HEK293 (cell line): ENCODE results near the gene RNF115.

Experiments
- KLF9 ChIP-seq: fragments of 450-650 bp; formaldehyde crosslinking; IDR thresholded peaks from 2 replicates; pipeline ENCODE4 v1.5.1; 2016; ENCODE audit warnings: missing biosample characterization, missing genetic modification characterization, low read depth
- PATZ1 ChIP-seq: fragments of 450-650 bp; formaldehyde crosslinking; IDR thresholded peaks from 2 replicates; pipeline ENCODE4 v1.5.1; 2016; ENCODE audit warnings: missing biosample characterization, missing genetic modification characterization
- REST ChIP-seq: fragments of 450-650 bp; formaldehyde crosslinking; IDR thresholded peaks from 2 replicates; pipeline ENCODE4 v1.5.1; 2016; ENCODE audit warnings: missing biosample characterization, missing genetic modification characterization
- SCRT2 ChIP-seq: fragments of 450-650 bp; formaldehyde crosslinking; IDR thresholded peaks from 2 replicates; pipeline ENCODE4 v1.5.1; 2016; ENCODE audit warnings: missing biosample characterization, missing genetic modification characterization
- ZBTB1 ChIP-seq: fragments of 450-650 bp; formaldehyde crosslinking; IDR thresholded peaks from 2 replicates; pipeline ENCODE4 v1.5.1; 2016; ENCODE audit warnings: missing biosample characterization, missing genetic modification characterization
- ZBTB10 ChIP-seq: fragments of 450-650 bp; formaldehyde crosslinking; IDR thresholded peaks from 2 replicates; pipeline ENCODE4 v1.5.1; 2016; ENCODE audit warnings: missing biosample characterization, missing genetic modification characterization
- ZNF132 ChIP-seq: fragments of 450-650 bp; formaldehyde crosslinking; IDR thresholded peaks from 2 replicates; pipeline ENCODE4 v1.5.1; 2017; ENCODE audit warnings: missing biosample characterization, missing genetic modification characterization, borderline replicate concordance
- ZNF221 ChIP-seq: fragments of 450-650 bp; formaldehyde crosslinking; IDR thresholded peaks from 2 replicates; pipeline ENCODE4 v1.5.1; 2017; ENCODE audit warnings: missing biosample characterization, missing genetic modification characterization, borderline replicate concordance
- ZNF280D ChIP-seq: fragments of 450-650 bp; formaldehyde crosslinking; IDR thresholded peaks from 2 replicates; pipeline ENCODE4 v1.5.1; 2016; ENCODE audit warnings: missing biosample characterization, missing genetic modification characterization
- ZNF302 ChIP-seq: fragments of 450-650 bp; formaldehyde crosslinking; IDR thresholded peaks from 2 replicates; pipeline ENCODE4 v1.5.1; 2016; ENCODE audit warnings: missing biosample characterization, missing genetic modification characterization, low read depth
- ZNF311 ChIP-seq: fragments of 450-650 bp; formaldehyde crosslinking; IDR thresholded peaks from 2 replicates; pipeline ENCODE4 v1.5.1; 2017; ENCODE audit warnings: missing biosample characterization, missing genetic modification characterization, borderline replicate concordance
- ZNF513 ChIP-seq: fragments of 450-650 bp; IDR thresholded peaks from 2 replicates; pipeline ENCODE4 v1.5.1; 2018; ENCODE audit warnings: missing biosample characterization, missing genetic modification characterization
- ZSCAN16 ChIP-seq: fragments of 450-650 bp; formaldehyde crosslinking; IDR thresholded peaks from 2 replicates; pipeline ENCODE4 v1.5.1; 2016; ENCODE audit warnings: missing biosample characterization, missing genetic modification characterization
- ZSCAN23 ChIP-seq: fragments of 450-650 bp; formaldehyde crosslinking; IDR thresholded peaks from 2 replicates; pipeline ENCODE4 v1.5.1; 2016; ENCODE audit warnings: missing biosample characterization, missing genetic modification characterization
- TF ChIP-seq, protein P1 (sequence below): fragments of 450-650 bp; formaldehyde crosslinking; IDR thresholded peaks from 2 replicates; pipeline ENCODE4 v1.5.1; 2016; ENCODE audit warnings: missing biosample characterization, missing genetic modification characterization
- TF ChIP-seq, protein P2 (sequence below): fragments of 450-650 bp; formaldehyde crosslinking; IDR thresholded peaks from 2 replicates; pipeline ENCODE4 v1.5.1; 2016; ENCODE audit warnings: missing biosample characterization, missing genetic modification characterization
- TF ChIP-seq, protein P3 (sequence below): fragments of 450-650 bp; IDR thresholded peaks from 2 replicates; pipeline ENCODE4 v1.5.1; 2018; ENCODE audit warnings: missing biosample characterization, mild to moderate bottlenecking, missing genetic modification characterization

RNF115 gene

DNA sequence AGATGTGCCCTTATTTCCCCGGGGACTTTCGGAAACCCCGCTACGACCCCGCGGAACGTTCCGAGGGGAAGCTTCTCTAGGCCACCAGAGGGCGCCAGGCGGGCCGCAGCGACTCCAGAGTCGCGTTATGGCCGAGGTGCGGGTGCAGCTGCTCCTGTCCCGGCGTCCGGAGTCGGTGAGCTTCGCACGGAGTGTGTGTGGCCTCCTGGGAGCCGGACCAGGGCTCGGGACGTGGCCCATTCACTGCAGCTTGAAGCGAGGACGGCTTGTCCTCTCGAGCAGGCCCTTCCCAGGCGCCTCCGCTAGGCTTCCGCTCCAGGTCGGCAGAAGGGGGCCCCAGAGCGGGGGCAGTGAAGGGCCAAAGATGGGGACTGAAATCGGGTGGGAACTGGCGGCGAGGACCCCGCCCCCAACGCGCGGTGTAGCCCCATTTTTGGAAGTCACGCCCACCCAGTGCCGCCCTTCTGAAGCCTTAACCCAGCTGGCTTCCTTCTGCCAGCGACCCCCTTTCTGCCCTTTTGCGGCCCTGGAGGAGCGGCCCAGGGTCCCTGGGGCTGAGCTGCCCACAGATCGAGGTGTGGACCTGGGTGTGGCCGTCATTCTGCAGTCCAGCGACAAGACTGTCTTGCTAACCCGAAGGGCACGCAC lies 21.7 kb upstream of the RNF115 start, which contains the start of gene NUDT17 (continued):
- TF ChIP-seq, protein P1, sequence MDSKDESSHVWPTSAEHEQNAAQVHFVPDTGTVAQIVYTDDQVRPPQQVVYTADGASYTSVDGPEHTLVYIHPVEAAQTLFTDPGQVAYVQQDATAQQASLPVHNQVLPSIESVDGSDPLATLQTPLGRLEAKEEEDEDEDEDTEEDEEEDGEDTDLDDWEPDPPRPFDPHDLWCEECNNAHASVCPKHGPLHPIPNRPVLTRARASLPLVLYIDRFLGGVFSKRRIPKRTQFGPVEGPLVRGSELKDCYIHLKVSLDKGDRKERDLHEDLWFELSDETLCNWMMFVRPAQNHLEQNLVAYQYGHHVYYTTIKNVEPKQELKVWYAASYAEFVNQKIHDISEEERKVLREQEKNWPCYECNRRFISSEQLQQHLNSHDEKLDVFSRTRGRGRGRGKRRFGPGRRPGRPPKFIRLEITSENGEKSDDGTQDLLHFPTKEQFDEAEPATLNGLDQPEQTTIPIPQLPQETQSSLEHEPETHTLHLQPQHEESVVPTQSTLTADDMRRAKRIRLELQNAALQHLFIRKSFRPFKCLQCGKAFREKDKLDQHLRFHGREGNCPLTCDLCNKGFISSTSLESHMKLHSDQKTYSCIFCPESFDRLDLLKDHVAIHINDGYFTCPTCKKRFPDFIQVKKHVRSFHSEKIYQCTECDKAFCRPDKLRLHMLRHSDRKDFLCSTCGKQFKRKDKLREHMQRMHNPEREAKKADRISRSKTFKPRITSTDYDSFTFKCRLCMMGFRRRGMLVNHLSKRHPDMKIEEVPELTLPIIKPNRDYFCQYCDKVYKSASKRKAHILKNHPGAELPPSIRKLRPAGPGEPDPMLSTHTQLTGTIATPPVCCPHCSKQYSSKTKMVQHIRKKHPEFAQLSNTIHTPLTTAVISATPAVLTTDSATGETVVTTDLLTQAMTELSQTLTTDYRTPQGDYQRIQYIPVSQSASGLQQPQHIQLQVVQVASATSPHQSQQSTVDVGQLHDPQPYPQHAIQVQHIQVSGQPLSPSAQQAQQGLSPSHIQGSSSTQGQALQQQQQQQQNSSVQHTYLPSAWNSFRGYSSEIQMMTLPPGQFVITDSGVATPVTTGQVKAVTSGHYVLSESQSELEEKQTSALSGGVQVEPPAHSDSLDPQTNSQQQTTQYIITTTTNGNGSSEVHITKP (tag by site-specific recombination), result 0 out of 2 replicates have a peak, but pooled peaks have one; percentile 21
- TF ChIP-seq, protein P2, sequence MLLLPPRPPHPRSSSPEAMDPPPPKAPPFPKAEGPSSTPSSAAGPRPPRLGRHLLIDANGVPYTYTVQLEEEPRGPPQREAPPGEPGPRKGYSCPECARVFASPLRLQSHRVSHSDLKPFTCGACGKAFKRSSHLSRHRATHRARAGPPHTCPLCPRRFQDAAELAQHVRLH (tag by site-specific recombination), result no peak
- TF ChIP-seq REST (tag by site-specific recombination), result 0 out of 2 replicates have a peak, but pooled peaks have one; percentile 7
- TF ChIP-seq, protein P3, sequence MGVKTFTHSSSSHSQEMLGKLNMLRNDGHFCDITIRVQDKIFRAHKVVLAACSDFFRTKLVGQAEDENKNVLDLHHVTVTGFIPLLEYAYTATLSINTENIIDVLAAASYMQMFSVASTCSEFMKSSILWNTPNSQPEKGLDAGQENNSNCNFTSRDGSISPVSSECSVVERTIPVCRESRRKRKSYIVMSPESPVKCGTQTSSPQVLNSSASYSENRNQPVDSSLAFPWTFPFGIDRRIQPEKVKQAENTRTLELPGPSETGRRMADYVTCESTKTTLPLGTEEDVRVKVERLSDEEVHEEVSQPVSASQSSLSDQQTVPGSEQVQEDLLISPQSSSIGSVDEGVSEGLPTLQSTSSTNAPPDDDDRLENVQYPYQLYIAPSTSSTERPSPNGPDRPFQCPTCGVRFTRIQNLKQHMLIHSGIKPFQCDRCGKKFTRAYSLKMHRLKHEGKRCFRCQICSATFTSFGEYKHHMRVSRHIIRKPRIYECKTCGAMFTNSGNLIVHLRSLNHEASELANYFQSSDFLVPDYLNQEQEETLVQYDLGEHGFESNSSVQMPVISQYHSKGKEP, result no peak
- no peak for TF ChIP-seq ZNF132
- TF ChIP-seq ZBTB1, result no peak
- no peak for TF ChIP-seq ZNF221 (tag by site-specific recombination)
- TF ChIP-seq ZNF302 (tag by site-specific recombination), result no peak
- TF ChIP-seq KLF9, result peak; percentile 84
- no peak for TF ChIP-seq ZNF311 (tag by site-specific recombination)
- TF ChIP-seq ZNF513 (tag by site-specific recombination), result 0 out of 2 replicates have a peak, but pooled peaks have one; percentile 6
- no peak for TF ChIP-seq ZSCAN16 (tag by site-specific recombination)
- no peak for TF ChIP-seq ZNF280D (tag by site-specific recombination)
- TF ChIP-seq ZSCAN23, result no peak
- TF ChIP-seq PATZ1 (tag by site-specific recombination), result peak; percentile 80
- TF ChIP-seq ZBTB10 (tag by site-specific recombination), result peak; percentile 46; the same call in 1 of the 2 replicates
- peak; percentile 94 for TF ChIP-seq SCRT2 (tag by site-specific recombination)
